ENCODE results near the gene MAFB. TPM values are rescaled to one million over a fixed set of nuclear protein-coding genes. Genes with fewer than 3 reads are reported as not detected.

The MAFB gene
- total RNA-seq, 1 experiment from 2014 or later: 0.85 TPM

- Histone ChIP-seq H3K27ac (ENCODE audit: insufficient read length, low read depth, low read length) (no peak overlapping the region), H3T11ph (ENCODE audit: low read length) (no peak overlapping the region), H3K4me2 (ENCODE audit: insufficient read depth, insufficient read length, low read length) (no peak overlapping the region), H3K14ac (ENCODE audit: insufficient read depth, low read length) (no peak overlapping the region), H2BK5ac (ENCODE audit: insufficient read length, low read length) (no peak overlapping the region), H3K18ac (ENCODE audit: insufficient read length, low read depth, low read length) (no peak overlapping the region), H3K23me2 (ENCODE audit: insufficient read length, low read depth, low read length, poor library complexity, severe bottlenecking) (no peaks in the 10 kb centered on the region), H4K8ac (replicated peaks; ENCODE audit: insufficient read length, low read depth, low read length) (no peak overlapping the region), H4K5ac (ENCODE audit: insufficient read length, low read depth, low read length) (no peak overlapping the region), H3K56ac (ENCODE audit: insufficient read length, low read depth, low read length) (no peak overlapping the region), H3K9ac (ENCODE audit: extremely low read depth, insufficient read length, low read length) (no peak overlapping the region), H2BK12ac (ENCODE audit: insufficient read length, low read depth, low read length) (no peak overlapping the region), H3K27me3 (ENCODE audit: insufficient read depth, low read length) (no peaks in the 10 kb centered on the region), H3K4ac (ENCODE audit: low read depth, low read length) (no peak overlapping the region), H4K91ac (ENCODE audit: insufficient read length, low read depth, low read length) (no peak overlapping the region), H2BK15ac (ENCODE audit: low read depth, low read length) (no peak overlapping the region), H3K9me3 (ENCODE audit: control insufficient read depth, low read depth, low read length) (no peaks in the 10 kb centered on the region), H2BK20ac (ENCODE audit: low read depth, low read length, poor library complexity, severe bottlenecking) (no peak overlapping the region), H3K79me1 (ENCODE audit: insufficient read depth, low read depth, low read length, poor library complexity, severe bottlenecking) (no peaks in the 10 kb centered on the region), H2AFZ (ENCODE audit: low read length) (no peak overlapping the region), H3K79me2 (ENCODE audit: insufficient read depth, low read length) (no peaks in the 10 kb centered on the region), H3K4me1 (ENCODE audit: insufficient read depth, low read length) (peaks cover 3% of the 10 kb centered on the region; the same call in 1 of the 2 replicates), H2BK120ac (ENCODE audit: low read depth, low read length, poor library complexity, severe bottlenecking) (no peak overlapping the region), H2AK5ac (ENCODE audit: insufficient read length, low read length) (no peak overlapping the region), H4K20me1 (ENCODE audit: control insufficient read depth, insufficient read depth, insufficient read length) (no peaks in the 10 kb centered on the region), H3K23ac (ENCODE audit: insufficient read length, low read depth, low read length) (no peak overlapping the region)
- Mint-ChIP-seq H3K4me3 (no peak overlapping the region), H3K4me1 (peaks cover 7 to 8% of the 10 kb centered on the region in 2 experiments), H3K36me3 (ENCODE audit: insufficient read depth in 1 of 3, low read depth in 3 of 3) (no peaks in the 10 kb centered on the region; a peak in 1 of 7 replicates), H3K27ac (no peak overlapping the region), H3K27me3 (ENCODE audit: low read depth) (peaks cover 7% of the 10 kb centered on the region), H3K9me3 (no peaks in the 10 kb centered on the region)
- no CpG with 5 or more reads among the region's 8 CpGs for WGBS (ENCODE audit: extremely low coverage, insufficient read length, low lambda C conversion rate)
- DNase-seq: no peak
- no peak for TF ChIP-seq CTCF (conservative IDR thresholded peaks at IDR 0.05)
These were observed 36.5 kb downstream of the MAFB start for GRCh38 chr20:40652441-40652987.
